ENCODE data around the gene IFITM10.
"Not testable (repeated sequence)": the region's sequence is repeated elsewhere in the genome, so short reads cannot be mapped to it uniquely, and the experiment has no call there.

IFITM10 gene

GRCh38 chr11:1691878-1692707 lies 58.3 kb downstream of the IFITM10 start:
- no peak for DNase-seq (ENCODE audit: low read depth in 2 of 2)

GRCh38 chr11:1691026-1691877 lies 59.1 kb downstream of the IFITM10 start:
- DNase-seq (ENCODE audit: low read depth in 2 of 2): no peak

DNA sequence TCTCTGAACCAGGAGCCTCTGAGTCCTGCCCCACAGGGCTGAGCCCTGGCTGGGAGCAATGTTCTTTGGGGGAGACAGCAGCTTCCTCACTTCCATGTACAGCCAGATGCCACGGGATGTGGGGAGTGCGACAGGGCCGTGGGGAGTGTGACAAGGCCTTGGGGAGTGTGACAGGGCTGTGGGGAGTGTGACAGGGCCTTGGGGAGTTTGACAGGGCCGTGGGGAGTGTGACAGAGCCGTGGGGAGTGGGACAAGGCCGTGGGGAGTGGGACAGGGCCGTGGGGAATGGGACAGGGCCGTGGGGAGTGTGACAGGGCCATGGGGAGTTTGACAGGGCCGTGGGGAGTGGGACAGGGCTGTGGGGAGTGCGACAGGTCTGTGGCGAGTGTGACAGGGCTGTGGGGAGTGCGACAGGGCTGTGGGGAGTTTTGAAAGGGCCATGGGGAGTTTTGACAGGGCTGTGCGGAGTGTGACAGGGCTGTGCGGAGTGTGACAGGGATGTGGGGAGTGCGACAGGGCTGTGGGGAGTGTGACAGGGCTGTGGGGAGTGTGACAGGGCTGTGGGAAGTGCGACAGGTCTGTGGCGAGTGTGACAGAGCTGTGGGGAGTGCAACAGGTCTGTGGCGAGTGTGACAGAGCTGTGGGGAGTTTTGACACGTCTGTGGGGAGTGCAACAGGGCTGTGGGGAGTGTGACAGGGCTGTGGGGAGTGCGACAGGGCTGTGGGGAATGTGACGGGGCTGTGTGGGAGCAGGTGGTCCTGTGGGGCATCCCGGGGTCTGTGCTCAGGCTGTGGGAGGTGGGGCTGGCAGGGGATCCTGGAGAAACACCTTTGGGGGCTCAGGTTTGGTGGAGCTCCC lies 60.0 kb downstream of the IFITM10 start:
- DNase-seq (ENCODE audit: low read depth in 2 of 2): no peak

DNA sequence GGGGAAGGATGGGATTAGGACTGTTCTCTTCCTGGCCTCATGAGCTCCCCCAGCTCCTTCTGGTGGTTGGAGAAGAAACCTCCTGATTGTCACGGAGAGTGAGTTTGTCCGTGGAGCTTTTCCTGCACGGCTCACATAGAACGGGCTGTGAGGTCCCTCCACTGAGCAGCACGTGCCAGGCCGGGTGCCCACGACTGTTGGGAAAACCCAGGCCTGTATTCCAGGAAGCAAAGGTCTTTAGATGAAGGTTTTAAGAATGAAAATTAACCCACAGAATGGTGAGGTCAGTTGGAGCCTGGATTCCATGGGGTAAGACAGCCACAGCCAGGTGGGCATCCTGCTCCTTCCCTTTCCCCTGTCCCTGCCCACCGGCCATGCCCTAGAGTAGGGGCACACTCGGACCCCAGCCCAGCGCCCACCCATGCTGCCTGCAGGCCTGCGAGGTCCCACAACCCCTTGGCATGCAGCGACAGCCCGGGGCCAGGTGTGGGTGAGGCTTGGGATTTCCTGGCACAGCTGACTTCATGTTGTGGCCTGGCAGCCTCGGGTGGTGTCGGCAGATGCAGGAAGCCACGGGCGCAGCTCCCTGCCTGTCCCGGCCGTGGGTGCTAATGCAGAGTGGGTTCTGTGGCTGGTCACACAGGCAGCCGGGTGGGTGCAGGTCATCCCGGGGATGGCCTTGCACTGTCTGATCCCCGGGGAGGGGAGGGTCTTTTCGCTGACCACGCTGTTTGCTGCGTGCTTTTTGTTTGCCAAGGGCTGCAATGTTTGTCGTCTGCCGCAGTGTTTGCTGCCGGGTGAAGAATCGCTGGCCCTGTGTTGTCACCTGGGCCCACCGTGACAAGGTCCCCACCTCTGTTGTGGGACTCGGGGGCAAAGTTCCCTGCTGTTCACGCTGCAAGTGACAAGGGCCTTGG lies 60.9 kb downstream of the IFITM10 start:
- not testable (repeated sequence) for DNase-seq (ENCODE audit: low read depth in 2 of 2)

DNA sequence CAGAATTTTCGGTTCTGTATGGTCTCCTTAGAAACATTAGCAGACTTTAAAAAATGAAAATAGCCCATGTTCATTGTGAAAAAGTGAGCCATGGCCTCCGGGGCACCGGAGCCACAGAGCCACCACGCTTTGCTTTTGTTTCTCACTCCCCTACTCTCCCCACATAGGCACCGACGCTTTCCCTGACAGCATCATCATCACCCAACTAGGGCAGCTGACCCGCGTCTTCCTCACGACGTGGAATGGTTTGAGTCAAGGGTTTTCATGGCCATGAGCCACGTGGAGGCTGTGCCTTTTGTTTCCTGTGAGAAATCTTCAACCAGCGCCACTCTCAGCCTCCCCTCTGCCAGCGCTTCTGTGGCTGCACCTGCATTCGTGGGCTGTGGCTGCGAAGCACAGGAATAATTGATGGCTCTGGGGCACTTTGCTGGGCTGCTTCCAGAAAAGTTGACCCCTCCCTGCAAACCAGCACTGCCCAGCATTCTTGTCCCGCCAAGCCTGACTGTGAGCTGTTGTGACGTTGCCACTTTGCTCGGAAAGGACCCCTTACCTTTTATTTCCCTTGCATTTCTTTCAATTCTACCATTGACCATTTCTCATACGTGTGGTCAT lies 62.0 kb downstream of the IFITM10 start:
- DNase-seq (ENCODE audit: low read depth in 2 of 2): not testable (repeated sequence)

- DNase-seq (ENCODE audit: low read depth in 2 of 2): not testable (repeated sequence)
These were observed 64.2 kb downstream of the IFITM10 start for GRCh38 chr11:1686220-1686619.

DNA sequence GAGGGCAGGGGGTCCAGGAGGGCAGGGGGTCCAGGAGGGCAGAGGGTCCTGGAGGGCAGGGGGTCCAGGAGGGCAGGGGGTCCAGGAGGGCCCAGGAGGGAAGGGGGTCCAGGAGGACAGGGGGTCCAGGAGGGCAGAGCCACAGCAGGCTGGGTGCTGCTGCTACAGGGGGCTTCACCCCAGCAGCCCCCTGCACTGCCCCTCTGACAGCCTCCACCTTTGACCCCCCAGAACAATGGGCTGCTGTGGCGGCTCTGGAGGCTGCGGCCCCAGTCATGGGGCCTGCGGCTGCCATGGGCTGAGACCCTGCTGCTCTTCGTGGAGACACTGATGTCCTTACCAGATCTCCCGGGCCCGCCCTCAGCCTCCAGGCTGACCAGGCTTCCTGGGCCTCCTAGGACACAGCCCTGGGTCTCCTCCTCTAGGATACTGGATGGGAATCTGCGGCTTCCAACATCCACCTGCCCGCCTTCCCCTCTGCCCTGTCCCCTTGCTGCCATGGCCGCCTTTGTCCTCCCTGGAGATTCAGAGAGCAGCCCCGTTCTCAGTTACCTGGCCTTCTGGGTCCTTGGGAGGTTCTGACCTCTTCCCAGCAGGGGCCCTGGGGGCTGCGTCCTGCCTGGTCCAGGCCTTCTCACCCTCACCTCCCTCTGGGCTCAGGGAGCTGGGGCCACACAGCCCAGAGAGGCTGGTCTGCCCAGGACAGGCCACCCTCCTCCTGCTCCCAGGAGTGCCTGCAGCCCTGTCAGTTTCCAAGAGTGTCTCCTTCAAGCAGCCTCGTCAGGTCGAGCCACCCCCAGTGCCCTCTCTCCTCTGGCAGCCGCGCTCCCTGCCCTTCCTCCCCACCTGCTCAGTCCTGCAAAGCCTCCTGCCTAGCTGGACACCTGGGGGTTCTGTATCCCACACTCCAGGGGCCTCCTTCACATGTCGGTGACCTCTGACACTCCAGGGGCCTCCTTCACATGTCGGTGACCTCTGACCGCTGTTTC lies 65.2 kb downstream of the IFITM10 start:
- DNase-seq (ENCODE audit: low read depth in 2 of 2): not testable (repeated sequence)

- not testable (repeated sequence) for DNase-seq (ENCODE audit: low read depth in 2 of 2)
These were observed 66.4 kb downstream of the IFITM10 start for GRCh38 chr11:1683904-1684572.

DNA sequence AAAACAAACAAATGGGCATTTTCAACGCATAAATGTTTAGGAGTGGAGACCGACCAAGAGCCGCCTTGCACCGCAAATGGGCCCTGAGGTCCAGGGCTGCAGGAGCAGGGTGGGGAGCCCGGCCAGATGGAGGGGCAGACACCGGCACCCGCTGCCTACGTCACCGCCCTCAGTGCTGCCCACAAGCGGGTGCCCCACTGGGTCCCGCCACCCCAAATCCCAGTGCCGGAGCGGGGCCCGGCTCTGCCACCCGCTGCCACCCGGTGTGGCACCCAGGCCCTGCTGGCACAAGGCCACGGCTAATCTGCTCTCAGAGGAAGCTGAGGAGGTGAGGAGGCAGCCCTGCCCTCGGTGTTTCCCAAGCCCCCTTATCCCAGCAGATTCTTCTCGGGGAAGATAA lies 67.2 kb downstream of the IFITM10 start:
- not testable (repeated sequence) for DNase-seq (ENCODE audit: low read depth in 2 of 2)

All from fibroblast of skin of left biceps (primary cell).